ENCODE data around the gene ADARB1.

Gene ADARB1

GRCh38 chr21:45098867-45099266, 24.5 kb downstream of the ADARB1 start:
- TF ChIP-seq CTCF (IDR thresholded peaks at IDR 0.05; ENCODE audit: insufficient read depth, low read length, missing control alignments): peak; percentile 36
- no peak for DNase-seq (ENCODE audit: low read depth, low spot score)
- CTCF ChIA-PET: interaction anchor here (0.6 to 7.3 kb wide), 19 partner anchors 8 to 290 kb away, joined by 3 to 61 read pairs (median 5); no protein-coding TSS in a partner anchor
- no peak overlapping the region for H3K4me3 ChIP-seq (ENCODE audit: low read depth, low read length)
- POLR2A ChIA-PET: no interaction called here

GRCh38 chr21:45099571-45099970, 25.2 kb downstream of the ADARB1 start:
- ChIA-PET CTCF (interaction anchor here (0.6 to 7.3 kb wide), 16 partner anchors 8 to 290 kb away, joined by 3 to 61 read pairs (median 6); no protein-coding TSS in a partner anchor), POLR2A (no interaction called here)
- TF ChIP-seq CTCF (IDR thresholded peaks at IDR 0.05; ENCODE audit: insufficient read depth, low read length, missing control alignments): no peak
- no peak for DNase-seq (ENCODE audit: low read depth, low spot score)
- no peak overlapping the region for H3K4me3 ChIP-seq (ENCODE audit: low read depth, low read length)

- POLR2A ChIA-PET: no interaction called here
Observed at GRCh38 chr21:45100866-45101265, 26.5 kb downstream of the ADARB1 start.

GRCh38 chr21:45102391-45102932, 28.1 kb downstream of the ADARB1 start:
- ChIA-PET CTCF (interaction anchor here (0.6 to 6.5 kb wide), 16 partner anchors 11 to 156 kb away, joined by 3 to 61 read pairs (median 5); no protein-coding TSS in a partner anchor), POLR2A (interaction anchor here (1.1 kb wide), 1 partner anchor 90 kb away, joined by 4 read pairs; no protein-coding TSS in a partner anchor)
- peak; percentile 2 for TF ChIP-seq CTCF (IDR thresholded peaks at IDR 0.05; ENCODE audit: insufficient read depth, low read length, missing control alignments)
- H3K4me3 ChIP-seq (ENCODE audit: low read depth, low read length): no peak overlapping the region
- no peak for DNase-seq (ENCODE audit: low read depth, low spot score)

More at GRCh38 chr21:45100866-45101265, 26.5 kb downstream of the ADARB1 start:
- TF ChIP-seq CTCF (IDR thresholded peaks at IDR 0.05; ENCODE audit: insufficient read depth, low read length, missing control alignments): no peak
- DNase-seq (ENCODE audit: low read depth, low spot score): no peak
- H3K4me3 ChIP-seq (ENCODE audit: low read depth, low read length): no peak overlapping the region
- CTCF ChIA-PET: interaction anchor here (0.6 to 7.3 kb wide), 10 partner anchors 10 to 186 kb away, joined by 3 to 61 read pairs (median 10); no protein-coding TSS in a partner anchor

GRCh38 chr21:45103971-45104520, 29.7 kb downstream of the ADARB1 start:
- no peak overlapping the region for H3K4me3 ChIP-seq (ENCODE audit: low read depth, low read length)
- CTCF ChIA-PET: interaction anchor here (5.2 to 5.3 kb wide), 2 partner anchors 24 to 33 kb away, joined by 30 to 47 read pairs; no protein-coding TSS in a partner anchor
- POLR2A ChIA-PET: no interaction called here
- TF ChIP-seq CTCF (IDR thresholded peaks at IDR 0.05; ENCODE audit: insufficient read depth, low read length, missing control alignments): no peak
- DNase-seq (ENCODE audit: low read depth, low spot score): no peak

- ChIA-PET CTCF (interaction anchor here (5.2 to 5.3 kb wide), 2 partner anchors 24 to 33 kb away, joined by 30 to 47 read pairs; no protein-coding TSS in a partner anchor), POLR2A (no interaction called here)
- no peak for TF ChIP-seq CTCF (IDR thresholded peaks at IDR 0.05; ENCODE audit: insufficient read depth, low read length, missing control alignments)
- no peak overlapping the region for H3K4me3 ChIP-seq (ENCODE audit: low read depth, low read length)
- DNase-seq (ENCODE audit: low read depth, low spot score): no peak
Observed at GRCh38 chr21:45104560-45104959, 30.2 kb downstream of the ADARB1 start.
